Transverse colon (tissue), 4 donors: ENCODE measurements around the gene GMEB2. TPM values are rescaled to one million over a fixed set of nuclear protein-coding genes. Genes with fewer than 3 reads are reported as not detected.
A peak's percentile ranks its signal among the peaks of the same experiment; 100 is the strongest.

ENCODE experiments used
- DNase-seq: peaks from one replicate; pipeline ENCODE4 v3.0.0-alpha.2; 2019
- H3K27ac ChIP-seq, 4 donors: fragments of 200-600 bp; sonication (generic); 2 replicates each; pipeline ENCODE4 v1.5.1; 2016 to 2018; ENCODE audit warnings: inconsistent platforms in 4 of 4
- H3K27me3 ChIP-seq: fragments of 200-600 bp; sonication (generic); 2 replicates; pipeline ENCODE4 v1.5.1; 2017; ENCODE audit warnings: inconsistent platforms
- H3K36me3 ChIP-seq, 4 donors: fragments of 200-600 bp; sonication (generic); 2 replicates each; pipeline ENCODE4 v1.5.1; 2017 to 2019; ENCODE audit warnings: inconsistent platforms in 4 of 4
- H3K4me1 ChIP-seq, 4 donors: fragments of 200-600 bp; sonication (generic); 2 replicates each; pipeline ENCODE4 v1.5.1; 2017 to 2020; ENCODE audit warnings: inconsistent platforms in 4 of 4
- H3K4me3 ChIP-seq, 4 donors: fragments of 200-600 bp; sonication (generic); 1 replicate in 1 of 4; 2 replicates in 3 of 4; pipeline versions ENCODE4 v1.5.1 to v1.6.1; 2017 to 2019; ENCODE audit warnings: inconsistent platforms in 4 of 4
- H3K9me3 ChIP-seq, 2 donors: fragments of 200-600 bp; sonication (generic); 2 replicates each; pipeline ENCODE4 v1.5.1; 2017 to 2019; ENCODE audit warnings: inconsistent platforms in 2 of 2
- EP300 ChIP-seq: sonication (generic); formaldehyde crosslinking; IDR thresholded peaks from one replicate; pipeline ENCODE4 v1.6.1; 2017; ENCODE audit warnings: antibody characterized with exemption, low read depth
- POLR2A ChIP-seq: fragments of 450-650 bp; IDR thresholded peaks from one replicate; pipeline ENCODE4 v1.6.1; 2016; ENCODE audit warnings: antibody characterized with exemption, mild to moderate bottlenecking, moderate library complexity
- POLR2AphosphoS5 ChIP-seq, 3 donors: sonication (generic); formaldehyde crosslinking; IDR thresholded peaks; one replicate each; pipeline ENCODE4 v1.6.1; 2016; ENCODE audit warnings: antibody characterized with exemption in 3 of 3
- WGBS, 2 donors: methylation state at CpG; one replicate each; pipeline ENCODE4 v1.1.5; 2018; ENCODE audit warnings: low coverage in 1 of 2; 5-methylcytosine and 5-hydroxymethylcytosine counted together
- in situ Hi-C, 4 donors: fragments of 200-750 bp; cut with MboI; loops; one replicate each; pipeline versions ENCODE4 v1.15.0 to v1.15.1; 2017; ENCODE audit warnings: low sequenced_read_pairs in 3 of 4, low pct_ligation_motif_present in 1 of 4, low pct_unique_long_range_greater_than_20kb in 1 of 4
- intact Hi-C: fragments of 100-400 bp; cut with DNase I; formaldehyde crosslinking; loops from one replicate; pipeline ENCODE4 v1.15.1; 2023; ENCODE audit warnings: low total_unique reads
- total RNA-seq, 4 donors: library from RNA; depleted of rRNA; stranded (reverse); fragments of >200 nt; gene quantifications; one replicate each; pipeline ENCODE4 v1.1.0, GENCODE V29; 2016
- TF ChIP-seq, protein P1 (sequence below), 5 experiments: fragments of 200-600 bp in 3 of 5; fragments of 450-650 bp in 2 of 5; sonication (generic) in 3 of 5; IDR thresholded peaks; 1 replicate in 2 of 5; 2 replicates in 3 of 5; pipeline ENCODE4 v1.5.1; 2016 to 2017; ENCODE audit warnings: antibody characterized with exemption in 5 of 5, inconsistent platforms in 3 of 5, mild to moderate bottlenecking in 2 of 5, moderate library complexity in 1 of 5

The GMEB2 gene
- total RNA-seq, 4 donors from 2014 or later: 9.0 to 20.3 (median 13.5) TPM

GRCh38 chr20:63567136-63567385 lies 59.8 kb downstream of the GMEB2 start:
- in situ Hi-C loops: no loop called here
- Histone ChIP-seq H3K36me3 (peaks cover 0 to 5% (median 2%) of the 10 kb centered on the region in 4 donors), H3K9me3 (no peaks in the 10 kb centered on the region), H3K27ac (peak overlapping the region in 1 of 4 donors; percentile 72), H3K4me3 (no peak overlapping the region), H3K4me1 (peaks cover 0 to 4% (median 0%) of the 10 kb centered on the region in 4 donors), H3K27me3 (no peaks in the 10 kb centered on the region)
- intact Hi-C loops: no loop called here
- TF ChIP-seq, protein P1, sequence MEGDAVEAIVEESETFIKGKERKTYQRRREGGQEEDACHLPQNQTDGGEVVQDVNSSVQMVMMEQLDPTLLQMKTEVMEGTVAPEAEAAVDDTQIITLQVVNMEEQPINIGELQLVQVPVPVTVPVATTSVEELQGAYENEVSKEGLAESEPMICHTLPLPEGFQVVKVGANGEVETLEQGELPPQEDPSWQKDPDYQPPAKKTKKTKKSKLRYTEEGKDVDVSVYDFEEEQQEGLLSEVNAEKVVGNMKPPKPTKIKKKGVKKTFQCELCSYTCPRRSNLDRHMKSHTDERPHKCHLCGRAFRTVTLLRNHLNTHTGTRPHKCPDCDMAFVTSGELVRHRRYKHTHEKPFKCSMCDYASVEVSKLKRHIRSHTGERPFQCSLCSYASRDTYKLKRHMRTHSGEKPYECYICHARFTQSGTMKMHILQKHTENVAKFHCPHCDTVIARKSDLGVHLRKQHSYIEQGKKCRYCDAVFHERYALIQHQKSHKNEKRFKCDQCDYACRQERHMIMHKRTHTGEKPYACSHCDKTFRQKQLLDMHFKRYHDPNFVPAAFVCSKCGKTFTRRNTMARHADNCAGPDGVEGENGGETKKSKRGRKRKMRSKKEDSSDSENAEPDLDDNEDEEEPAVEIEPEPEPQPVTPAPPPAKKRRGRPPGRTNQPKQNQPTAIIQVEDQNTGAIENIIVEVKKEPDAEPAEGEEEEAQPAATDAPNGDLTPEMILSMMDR (IDR thresholded peaks at IDR 0.05): no peak
- TF ChIP-seq POLR2AphosphoS5 (IDR thresholded peaks at IDR 0.05): no peak
- TF ChIP-seq EP300: no peak
- TF ChIP-seq POLR2A: no peak
- 86% methylated on average over 22 of the region's 22 CpGs; no CpG with 5 or more reads in 1 of the 2 donors for WGBS, 2 donors
- no peak for DNase-seq

- WGBS, 2 donors: 90% methylated on average over 45 of the region's 46 CpGs; no CpG with 5 or more reads in 1 of the 2 donors
Measured at GRCh38 chr20:63566395-63567135, 60.3 kb downstream of the GMEB2 start.

GRCh38 chr20:63565699-63566335 lies 61.1 kb downstream of the GMEB2 start:
- no peaks in the 10 kb centered on the region for H3K27me3 ChIP-seq
- H3K27ac ChIP-seq: no peak overlapping the region
- no peaks in the 10 kb centered on the region for H3K9me3 ChIP-seq
- H3K4me3 ChIP-seq: no peak overlapping the region
- H3K4me1 ChIP-seq: peaks cover 0 to 4% (median 0%) of the 10 kb centered on the region in 4 donors
- in situ Hi-C loops (no loop called here), intact Hi-C loops (no loop called here)
- 93% methylated on average over 42 of the region's 43 CpGs; no CpG with 5 or more reads in 1 of the 2 donors for WGBS, 2 donors
- TF ChIP-seq, protein P1 (IDR thresholded peaks at IDR 0.05): no peak
- TF ChIP-seq EP300 (no peak), POLR2AphosphoS5 (IDR thresholded peaks at IDR 0.05) (no peak), POLR2A (no peak)
- peaks cover 0 to 6% (median 3%) of the 10 kb centered on the region in 4 donors for H3K36me3 ChIP-seq
- DNase-seq: no peak

More at GRCh38 chr20:63566395-63567135, 60.3 kb downstream of the GMEB2 start:
- H3K27me3 ChIP-seq: no peaks in the 10 kb centered on the region
- in situ Hi-C loops: no loop called here
- no peak overlapping the region for H3K4me3 ChIP-seq
- no peak for DNase-seq
- no peaks in the 10 kb centered on the region for H3K9me3 ChIP-seq
- TF ChIP-seq, protein P1 (IDR thresholded peaks at IDR 0.05): no peak
- TF ChIP-seq POLR2AphosphoS5 (IDR thresholded peaks at IDR 0.05) (no peak), POLR2A (no peak), EP300 (no peak)
- intact Hi-C loops: no loop called here
- peaks cover 0 to 4% (median 0%) of the 10 kb centered on the region in 4 donors for H3K4me1 ChIP-seq
- H3K36me3 ChIP-seq: peaks cover 0 to 5% (median 2%) of the 10 kb centered on the region in 4 donors
- H3K27ac ChIP-seq: peak overlapping the region in 1 of 4 donors; percentile 72

DNA sequence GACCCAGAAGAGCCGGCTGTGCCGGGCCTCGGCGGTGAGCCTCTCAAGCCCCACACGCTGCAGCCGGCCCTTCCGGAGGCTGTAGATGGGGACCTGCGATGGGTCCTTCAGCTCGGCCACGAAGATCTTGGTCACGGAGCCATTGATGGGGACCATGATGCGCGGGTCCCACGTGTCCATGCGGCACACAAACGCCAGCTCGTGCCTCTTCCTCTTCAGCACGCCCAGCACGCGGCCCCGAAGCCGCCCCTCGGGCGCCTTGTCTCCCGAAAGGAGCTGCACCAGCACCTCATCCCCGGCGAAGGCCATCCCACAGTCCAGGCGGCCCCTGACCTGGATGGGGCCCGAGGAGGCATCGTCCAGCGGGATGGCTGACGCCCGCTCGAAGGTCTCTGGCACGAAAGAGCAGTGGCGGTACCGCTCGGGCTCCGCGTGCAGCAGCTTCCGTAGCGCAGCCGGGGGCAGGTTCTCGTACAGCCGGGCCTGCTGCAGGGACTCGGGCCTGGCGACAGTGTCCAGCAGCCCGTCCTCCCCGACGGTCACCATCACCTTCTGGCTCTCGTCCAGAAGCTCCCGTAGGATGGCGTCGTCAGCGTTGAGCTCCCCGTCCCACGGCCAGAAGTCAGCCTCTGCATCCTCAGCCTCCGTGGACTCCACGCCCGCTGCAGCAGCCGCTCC lies 61.7 kb downstream of the GMEB2 start:
- no peak for DNase-seq
- Histone ChIP-seq H3K4me3 (no peak overlapping the region), H3K36me3 (peaks cover 0 to 12% (median 3%) of the 10 kb centered on the region in 4 donors), H3K4me1 (peaks cover 0 to 4% (median 0%) of the 10 kb centered on the region in 4 donors), H3K9me3 (no peaks in the 10 kb centered on the region), H3K27ac (no peak overlapping the region), H3K27me3 (no peaks in the 10 kb centered on the region)
- intact Hi-C loops: no loop called here
- 96% methylated on average over 61 of the region's 61 CpGs; no CpG with 5 or more reads in 1 of the 2 donors for WGBS, 2 donors
- in situ Hi-C loops: no loop called here
- TF ChIP-seq POLR2AphosphoS5 (IDR thresholded peaks at IDR 0.05): no peak
- TF ChIP-seq EP300: no peak
- TF ChIP-seq POLR2A: no peak
- TF ChIP-seq, protein P1 (IDR thresholded peaks at IDR 0.05): no peak
